H1 (cell line): Measurements from ENCODE around the gene IGFBP3. TPM values are rescaled to one million over a fixed set of nuclear protein-coding genes. Genes with fewer than 3 reads are reported as not detected.

Experiments
- ASH2L ChIP-seq: fragments of 200-600, 300-600 bp; sonication (generic); IDR thresholded peaks from one replicate; pipeline ENCODE4 v1.7.1; 2017; ENCODE audit warnings: low read length
- BACH1 ChIP-seq: IDR thresholded peaks from 2 replicates; pipeline ENCODE4 v1.6.1; 2012; ENCODE audit warnings: low read length, improper control_type of control experiment
- GABPA ChIP-seq: IDR thresholded peaks from 2 replicates; pipeline ENCODE4 v1.6.1; 2011; ENCODE audit warnings: mild to moderate bottlenecking, low read length, moderate library complexity, borderline replicate concordance; ENCODE audit not compliant: insufficient read depth
- JUND ChIP-seq: IDR thresholded peaks from 2 replicates; pipeline ENCODE4 v1.6.1; 2011; ENCODE audit warnings: mild to moderate bottlenecking, improper control_type of control experiment, low read length
- NRF1 ChIP-seq: IDR thresholded peaks from 2 replicates; pipeline ENCODE4 v1.6.1; 2011; ENCODE audit warnings: mild to moderate bottlenecking, low read depth, low read length, improper control_type of control experiment
- SRF ChIP-seq: IDR thresholded peaks from 2 replicates; pipeline ENCODE4 v1.6.1; 2011; ENCODE audit warnings: mild to moderate bottlenecking, low read depth, low read length, moderate library complexity
- polyA plus RNA-seq, 7 experiments: library from polyadenylated mRNA; depleted of rRNA in 3 of 7; stranded (reverse) in 5 of 7; unstranded in 2 of 7; fragments of >200 nt in 5 of 7; fragments of 200-250 nt in 2 of 7; gene quantifications; 1 replicate in 5 of 7; 2 replicates in 1 of 7; 4 replicates in 1 of 7; pipeline versions ENCODE4 v1.2.1 to v1.2.3, GENCODE V29; 2011 to 2013; ENCODE audit warnings: missing spikeins in 2 of 7, mixed read lengths in 2 of 7
- total RNA-seq: library from RNA; stranded (reverse); fragmentation: NEBNext Ultra II Directional; extraction: Animal tissue kit (Norgen Biotek cat#: 25700); gene quantifications from 2 replicates; pipeline ENCODE4 v1.2.1, GENCODE V29; 2021

Gene IGFBP3
- total and polyA plus RNA-seq, 2 of the 8 experiments (the other 6 are each of a cell fraction or from before 2014, with no cell fraction given) = 5.5 to 12.1 TPM

- TF ChIP-seq JUND = no peak
- no peak for TF ChIP-seq NRF1
- TF ChIP-seq GABPA = no peak
- TF ChIP-seq SRF = no peak
- no peak for TF ChIP-seq BACH1
- TF ChIP-seq ASH2L = no peak
Measured at GRCh38 chr7:45968312-45968711, 47.2 kb upstream of the IGFBP3 start (continued).
